Stimulated activated CD4-positive, alpha-beta T cell treated with anti-CD3 and anti-CD28 coated beads, Interleukin-4, amount 100 ng/mL, for 4 hours (primary cell): ENCODE measurements around the gene UNC5C.

Experiments used
- DNase-seq, 2 experiments: peaks; one replicate each; pipeline ENCODE4 v3.0.0-alpha.2; 2020

Gene UNC5C

DNA sequence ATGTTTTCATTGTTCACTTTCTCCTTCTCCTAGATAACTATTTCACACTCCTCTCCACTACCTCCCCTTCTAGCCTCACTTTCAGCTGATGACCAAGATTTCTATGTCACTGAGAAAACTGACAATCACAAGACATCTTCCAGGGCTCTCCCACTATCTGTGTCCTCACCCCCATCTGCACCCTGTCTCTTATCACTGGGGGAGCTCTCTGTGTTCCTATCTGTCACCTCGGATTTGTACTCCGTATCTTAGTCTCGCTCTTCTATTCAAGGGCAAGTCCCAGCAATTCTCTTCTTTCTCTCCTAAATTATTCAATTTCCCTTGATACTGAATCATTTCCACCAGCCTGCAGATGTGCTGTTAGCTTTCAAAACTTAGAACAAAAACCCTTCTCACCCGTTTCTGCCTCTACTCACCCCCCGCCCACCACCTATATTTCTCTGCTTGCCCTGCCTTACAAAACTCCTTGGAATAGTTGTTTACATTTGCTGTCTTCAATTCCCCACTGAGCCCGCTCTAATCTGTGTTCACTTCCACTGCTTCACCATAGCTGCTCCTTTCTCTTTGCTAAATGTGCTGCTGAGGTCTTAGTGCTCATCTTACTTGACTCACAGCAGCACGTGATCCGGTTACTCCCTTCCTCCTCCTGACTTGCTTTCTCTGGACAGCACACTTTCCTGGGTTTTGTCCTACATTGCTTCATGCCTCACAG lies 293.2 kb downstream of the UNC5C start:
- DNase-seq: no peak

DNA sequence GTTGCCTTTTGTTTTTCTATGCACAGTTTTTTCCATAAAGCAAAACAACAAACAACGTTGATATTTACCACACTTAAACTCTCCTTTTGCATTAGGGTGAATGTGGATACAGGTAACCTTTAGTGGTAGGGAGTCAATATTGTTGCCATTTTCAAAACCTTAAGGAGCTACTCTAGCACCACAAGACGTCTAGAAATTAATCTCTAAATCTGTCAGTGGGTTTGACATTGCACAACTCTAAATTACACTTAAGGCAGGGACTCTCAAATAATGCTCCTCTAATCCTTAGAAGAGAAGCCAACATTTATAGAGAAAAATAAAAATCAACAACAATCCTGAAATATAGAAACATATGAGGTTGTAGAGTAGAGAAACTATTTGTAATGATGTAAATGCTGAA lies 297.2 kb downstream of the UNC5C start:
- DNase-seq: no peak

DNA sequence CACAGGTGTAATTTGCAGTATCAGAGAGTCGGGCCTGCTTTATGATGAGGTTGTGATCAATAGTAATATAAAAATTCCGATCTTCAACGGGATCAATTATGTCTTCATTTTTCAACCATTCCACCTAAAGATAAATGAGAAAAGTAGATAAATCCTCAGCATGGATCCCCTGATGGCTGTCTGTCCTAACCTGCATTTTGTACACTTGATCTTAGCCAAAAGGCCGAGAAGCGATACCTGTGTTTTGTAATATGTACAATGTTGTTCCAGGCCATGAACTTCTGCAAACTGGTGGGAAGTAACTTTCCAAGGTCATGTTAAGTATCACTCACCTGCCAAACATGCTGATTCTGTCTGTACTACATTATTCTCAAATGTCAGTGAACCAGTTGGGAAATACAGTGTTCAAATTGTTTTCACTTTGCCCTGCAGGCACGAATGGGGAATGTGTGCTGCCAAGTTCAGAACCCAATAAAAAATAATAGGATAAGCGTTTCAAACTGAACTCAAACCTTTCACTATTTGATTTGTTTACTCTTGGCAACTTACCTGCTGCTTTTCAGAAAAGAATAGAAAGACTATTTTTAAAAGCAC lies 298.1 kb downstream of the UNC5C start:
- DNase-seq: no peak

DNA sequence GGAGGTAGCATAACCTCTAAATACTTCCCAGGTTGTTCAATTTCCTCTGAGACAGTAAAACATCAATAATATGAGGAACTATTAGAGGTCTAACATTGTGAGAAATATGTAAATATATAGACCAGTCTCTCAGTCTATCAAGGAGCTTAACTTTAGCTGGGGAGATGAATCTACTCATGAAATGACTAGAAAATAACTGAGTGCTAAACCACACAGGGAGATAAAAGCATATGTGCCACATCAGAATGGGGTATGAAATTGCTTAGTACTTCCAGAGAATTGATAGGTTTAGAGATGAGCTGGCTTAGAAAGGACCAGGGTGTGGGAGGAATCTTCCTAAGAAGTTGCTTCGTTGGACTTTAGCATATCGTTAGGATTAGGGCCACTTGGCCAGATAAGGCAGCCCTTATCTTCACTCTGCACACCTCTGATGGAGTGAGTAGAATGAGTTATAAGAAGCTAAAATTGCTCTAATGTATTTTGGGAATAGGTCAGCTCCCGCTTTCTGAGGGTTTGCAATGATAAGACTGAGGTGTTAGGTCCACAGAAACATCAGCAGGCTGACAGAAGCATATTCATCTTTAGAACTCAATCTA lies 299.2 kb downstream of the UNC5C start:
- DNase-seq: no peak

DNA sequence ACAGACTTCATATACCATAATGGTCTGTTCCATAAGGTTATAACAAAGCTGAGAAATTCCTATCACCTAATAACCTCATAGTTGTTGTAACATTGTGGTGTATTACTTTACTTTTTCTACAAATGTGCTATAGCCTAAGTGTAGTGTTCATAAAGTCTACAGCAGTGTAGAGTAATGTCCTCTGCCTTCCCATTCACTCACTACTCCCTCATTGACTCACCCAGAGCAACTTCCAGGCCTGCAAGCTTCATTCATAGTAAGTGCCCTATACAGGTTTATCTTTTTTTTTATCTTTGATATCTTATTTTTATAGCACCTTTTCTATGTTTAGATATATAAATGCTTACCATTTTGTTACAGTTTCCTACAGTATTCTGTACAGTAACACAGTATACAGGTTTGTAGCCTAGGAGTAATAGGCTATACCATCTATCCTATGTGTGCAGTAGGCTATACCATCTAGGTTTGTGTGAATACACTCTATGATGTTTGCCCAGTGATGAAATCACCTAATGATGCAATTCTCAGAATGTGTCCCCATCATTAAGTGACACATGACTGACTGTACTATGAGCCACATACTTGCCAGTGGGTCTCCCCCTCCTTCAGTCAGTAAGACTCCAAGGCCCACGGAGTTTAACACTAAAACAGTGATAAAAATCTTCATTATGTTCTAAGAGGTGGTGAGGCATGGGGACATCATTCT lies 299.9 kb downstream of the UNC5C start:
- no peak for DNase-seq

DNA sequence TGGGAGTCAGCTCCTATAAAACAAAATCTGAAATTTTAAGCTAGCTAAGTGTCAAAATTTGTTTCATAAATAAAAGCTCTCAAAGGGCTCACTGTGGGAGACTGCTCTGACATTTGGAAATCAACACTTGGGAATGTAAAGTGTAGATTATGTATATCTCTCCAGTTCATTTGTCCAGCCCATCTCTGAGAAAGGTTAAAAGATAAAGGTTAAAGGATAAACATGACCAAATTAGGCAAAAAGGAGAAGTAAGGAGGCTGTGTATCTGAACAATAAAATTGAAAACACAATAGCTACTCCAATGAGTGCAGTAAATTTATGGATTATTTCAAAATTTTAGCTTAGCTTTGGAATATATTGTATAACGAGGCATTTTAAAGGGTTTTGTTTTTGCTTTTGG lies 304.9 kb downstream of the UNC5C start:
- DNase-seq: no peak

DNA sequence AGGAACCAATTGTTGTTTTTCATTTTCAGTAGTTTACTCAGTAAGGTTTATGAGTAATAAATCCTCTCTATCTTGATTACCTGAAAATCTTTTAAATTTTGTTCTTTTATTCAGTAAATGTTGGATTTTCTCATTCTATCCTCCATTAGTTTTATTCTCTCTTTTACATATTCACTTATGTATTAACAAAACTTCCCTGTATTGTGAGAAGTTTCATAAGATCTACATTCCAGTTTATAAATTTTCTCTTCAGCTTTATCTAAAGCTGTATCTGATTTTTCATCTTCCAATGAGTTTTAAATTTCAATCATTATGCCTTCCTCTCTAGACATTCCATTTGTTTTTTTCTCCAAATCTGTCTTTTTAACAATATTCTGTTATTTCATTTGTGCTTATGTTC lies 310.2 kb downstream of the UNC5C start:
- DNase-seq: no peak

DNA sequence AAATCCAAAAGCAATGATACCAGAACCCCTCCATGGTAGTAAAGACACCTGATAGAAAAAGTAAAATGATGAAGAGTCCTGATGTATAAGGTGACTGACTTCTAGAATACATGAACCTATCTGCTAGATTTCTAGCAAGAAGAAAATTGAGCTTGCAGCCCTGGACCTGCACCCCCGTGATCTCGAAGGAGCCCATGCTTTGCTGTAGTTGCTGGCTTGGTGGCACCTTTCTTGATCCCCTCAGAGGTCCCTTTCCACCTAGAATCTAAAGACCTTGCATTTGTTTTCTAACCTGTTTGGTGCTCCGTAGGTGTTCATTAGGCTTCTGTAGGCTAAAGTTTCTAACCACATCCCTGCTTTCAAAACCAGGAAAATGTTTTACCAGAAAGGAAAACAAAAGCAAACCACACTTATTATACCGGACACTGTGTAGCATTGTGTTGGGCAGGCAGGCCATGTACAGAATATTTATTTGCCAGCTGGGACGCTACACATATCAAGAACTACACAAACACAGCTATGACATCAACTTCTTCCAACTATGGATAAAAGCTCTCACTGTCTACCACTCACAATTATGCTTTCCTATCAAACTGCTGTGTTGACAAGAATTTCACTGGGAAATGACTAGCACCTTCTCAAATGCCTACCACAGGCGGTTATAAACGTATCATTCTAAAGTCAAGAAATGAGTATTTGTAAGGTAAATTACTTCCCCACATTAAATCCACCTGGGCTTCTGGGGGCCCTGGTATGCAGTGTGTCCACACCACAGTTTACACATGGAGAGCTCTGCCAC lies 316.2 kb downstream of the UNC5C start:
- DNase-seq: no peak

DNA sequence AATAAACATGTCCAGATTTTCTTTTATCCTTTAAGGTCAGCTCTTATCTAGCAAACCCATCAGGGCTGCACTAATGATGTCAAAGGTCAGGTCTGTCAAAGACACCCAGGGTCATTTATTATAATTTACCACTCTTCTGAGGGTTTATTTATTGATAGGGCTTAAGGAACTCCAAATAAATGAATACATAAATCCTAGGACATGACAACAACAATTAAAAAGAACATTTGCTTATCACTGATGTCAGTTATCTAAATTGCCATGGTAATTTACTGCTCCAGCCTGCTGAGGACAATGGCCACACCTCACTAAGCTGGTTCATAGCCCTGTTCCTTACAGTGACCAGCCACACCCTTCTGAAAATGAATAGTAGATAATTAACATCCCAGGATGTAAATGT lies 317.1 kb downstream of the UNC5C start:
- DNase-seq: no peak

DNA sequence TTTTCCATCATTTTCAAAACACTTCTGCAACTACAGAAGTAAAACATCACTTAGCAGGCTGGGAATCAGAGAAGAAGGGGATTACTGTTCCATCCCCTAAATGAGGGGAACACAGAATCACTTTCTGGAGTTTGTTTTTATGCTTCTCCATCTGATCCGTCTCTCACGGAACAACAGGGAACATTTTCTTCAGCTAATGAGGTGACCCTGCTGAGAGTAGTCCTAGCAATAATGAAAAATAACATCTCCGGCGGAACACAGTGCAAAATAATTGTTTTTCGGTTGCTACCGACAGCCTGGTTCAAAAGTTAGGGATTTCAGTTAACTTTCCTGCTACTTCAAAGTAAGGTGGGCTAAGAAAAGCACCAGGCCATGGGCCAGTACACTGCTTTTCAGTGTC lies 322.9 kb downstream of the UNC5C start:
- no peak for DNase-seq

DNA sequence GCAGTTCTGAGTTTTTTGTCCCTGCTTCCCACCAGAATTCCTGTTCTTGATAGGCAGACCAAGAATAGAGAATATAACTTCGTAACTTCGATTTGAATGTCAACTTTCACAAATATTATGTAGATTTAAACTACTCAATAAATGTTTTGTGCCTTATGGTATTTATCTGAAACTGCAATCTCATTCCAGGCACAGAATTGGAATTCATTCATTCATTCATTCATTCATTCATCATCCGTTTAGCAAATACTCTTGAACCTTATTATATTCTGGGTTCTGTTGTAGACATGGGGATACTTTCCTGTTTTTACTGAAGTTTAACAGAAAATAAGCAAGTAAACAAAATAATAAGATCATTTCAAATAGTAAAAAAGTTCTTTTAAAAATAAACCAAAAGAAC lies 324.4 kb downstream of the UNC5C start:
- DNase-seq: no peak

DNA sequence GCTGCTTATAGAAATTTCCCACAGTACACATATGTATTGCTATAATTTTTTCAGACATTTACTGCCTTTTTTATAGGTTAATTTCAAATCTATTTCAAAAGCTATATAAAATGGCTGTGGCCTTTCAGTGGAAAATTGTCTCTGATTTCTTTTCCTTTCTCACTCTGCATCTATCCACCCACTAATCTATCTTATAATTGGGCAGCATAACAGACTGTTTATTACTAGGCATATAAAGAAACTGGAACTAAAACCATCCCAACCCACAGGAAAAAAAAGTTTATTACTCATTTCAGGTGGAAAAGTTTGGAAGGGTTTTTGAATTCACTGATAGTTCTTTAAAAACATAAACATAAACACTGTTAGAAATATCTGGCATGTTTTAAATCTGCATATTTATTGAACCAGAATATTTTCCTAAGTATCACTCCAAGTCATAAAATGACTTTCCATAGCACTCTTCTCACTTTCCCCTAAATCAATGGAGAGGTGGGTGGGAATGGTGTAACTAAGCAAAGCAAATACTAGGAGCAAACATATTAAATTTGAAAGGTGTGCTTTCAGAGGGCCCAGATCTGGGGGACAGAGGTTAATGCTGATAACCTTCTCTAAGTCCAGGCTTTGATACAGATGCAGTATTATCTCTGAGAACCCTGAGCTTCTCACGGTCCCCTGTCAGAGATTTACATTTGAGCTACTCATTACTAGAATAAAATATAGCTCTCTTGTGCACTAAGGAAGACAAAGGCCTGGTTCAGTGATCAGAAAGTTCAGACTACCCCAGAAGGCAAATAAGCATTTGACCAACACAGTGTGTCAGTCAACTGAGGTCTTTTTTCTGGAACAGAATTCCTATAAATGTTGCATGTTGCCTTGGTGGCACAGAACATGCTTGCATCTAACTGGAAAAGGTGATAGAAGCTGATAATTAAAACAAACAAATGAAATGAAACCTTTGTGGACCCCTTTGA lies 328.3 kb downstream of the UNC5C start:
- DNase-seq: no peak

DNA sequence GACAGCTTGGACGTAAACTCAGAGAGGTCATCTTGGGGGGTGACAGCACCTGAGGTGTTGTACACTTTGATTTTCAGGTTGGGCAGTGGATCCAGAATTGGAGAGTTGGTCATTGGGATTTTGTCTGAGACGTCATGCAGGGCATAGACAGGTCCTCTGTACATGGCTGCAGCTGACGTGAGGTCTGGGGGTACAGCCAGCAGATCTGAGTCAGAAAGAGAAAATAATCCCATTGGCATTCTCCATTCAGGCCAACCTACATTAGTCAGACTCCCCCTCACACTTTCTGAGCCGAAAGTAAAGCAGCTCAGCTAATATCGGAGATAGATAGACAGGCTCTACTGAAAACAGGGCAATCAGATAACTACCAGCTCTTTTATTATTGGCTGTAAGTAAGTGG lies 329.7 kb downstream of the UNC5C start:
- DNase-seq: no peak

DNA sequence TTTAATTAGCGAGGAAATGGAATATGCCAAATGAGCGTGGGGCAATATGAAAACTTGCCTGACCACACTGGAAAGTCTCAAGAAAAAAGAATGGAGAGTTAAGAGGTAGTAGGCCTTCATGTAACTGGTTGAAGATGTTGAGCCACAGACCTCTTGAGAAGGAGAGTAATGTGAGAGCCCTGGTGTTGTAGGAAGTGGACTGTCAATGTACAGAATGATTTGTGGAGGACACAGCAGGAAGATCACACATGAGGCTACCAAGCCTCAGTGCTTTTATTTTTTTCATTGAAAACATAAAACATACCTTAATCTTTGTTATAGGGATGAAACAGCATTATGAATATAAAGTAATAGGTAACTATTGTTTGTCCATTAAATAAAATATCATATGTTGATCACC lies 331.6 kb downstream of the UNC5C start:
- DNase-seq: no peak

DNA sequence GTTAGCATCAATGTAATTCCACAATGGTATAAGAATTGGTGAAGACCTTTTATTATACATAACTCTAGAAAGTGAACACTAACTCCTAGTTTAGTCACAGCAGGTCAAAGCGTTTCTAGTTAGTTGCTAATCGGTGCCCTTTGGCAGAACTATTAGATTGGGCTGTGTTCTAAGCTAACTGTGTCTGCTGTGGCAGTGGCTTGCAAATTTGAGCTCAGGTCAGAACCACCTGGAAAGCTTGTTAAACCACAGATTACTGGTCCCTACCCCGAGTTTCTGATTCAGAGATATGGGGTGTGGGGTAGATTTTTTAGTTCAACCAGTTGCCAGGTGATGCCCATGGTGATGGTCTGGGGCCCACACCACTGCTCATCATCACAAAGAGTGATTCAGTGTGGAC lies 332.1 kb downstream of the UNC5C start:
- DNase-seq: no peak

DNA sequence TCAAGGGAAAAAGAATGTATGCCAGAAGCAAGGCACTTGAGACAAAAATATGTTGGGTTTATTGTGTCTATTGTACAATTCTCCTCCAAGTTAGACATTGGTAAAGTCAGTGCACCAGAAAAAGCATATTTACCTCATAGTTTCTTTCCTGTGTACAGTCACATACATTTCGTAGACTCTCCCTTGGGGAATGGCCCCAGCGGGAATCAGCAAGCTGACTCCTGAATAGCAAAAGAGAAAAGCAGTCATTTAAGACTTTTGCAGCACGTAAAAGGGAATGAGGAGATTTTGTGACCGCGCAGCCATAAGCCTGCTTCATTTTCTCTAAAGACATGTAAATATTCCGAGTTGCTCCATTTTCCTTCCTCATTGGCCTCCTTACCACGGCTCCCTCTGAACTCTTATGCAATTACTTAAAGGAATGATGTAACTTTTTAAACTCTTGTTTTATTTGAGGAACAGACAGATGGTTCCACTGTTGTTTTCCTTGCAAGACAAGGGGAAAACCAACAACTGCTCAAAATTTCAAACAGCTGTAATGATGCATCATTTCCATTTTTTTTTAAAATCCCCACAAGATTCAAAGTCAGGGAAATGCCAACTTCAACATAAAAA lies 332.7 kb downstream of the UNC5C start:
- DNase-seq: no peak

DNA sequence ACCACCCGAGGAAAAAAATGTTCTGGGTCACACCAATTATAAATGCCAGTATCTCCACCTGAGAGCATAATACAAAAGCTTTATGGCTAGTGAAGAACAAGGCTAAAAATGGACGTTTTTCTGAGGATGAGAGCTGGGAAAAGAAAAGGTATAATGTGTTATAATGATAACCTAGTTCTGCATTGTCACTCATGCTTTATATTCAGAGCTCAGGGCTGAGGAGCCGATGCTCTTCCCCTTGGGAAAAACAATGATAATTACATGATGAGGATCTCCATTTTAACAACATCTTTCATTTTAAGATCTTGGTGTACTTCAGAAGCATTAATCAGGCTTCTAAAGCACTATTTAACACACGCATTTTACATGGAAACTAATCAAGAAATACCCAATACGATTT lies 333.7 kb downstream of the UNC5C start:
- no peak for DNase-seq

DNA sequence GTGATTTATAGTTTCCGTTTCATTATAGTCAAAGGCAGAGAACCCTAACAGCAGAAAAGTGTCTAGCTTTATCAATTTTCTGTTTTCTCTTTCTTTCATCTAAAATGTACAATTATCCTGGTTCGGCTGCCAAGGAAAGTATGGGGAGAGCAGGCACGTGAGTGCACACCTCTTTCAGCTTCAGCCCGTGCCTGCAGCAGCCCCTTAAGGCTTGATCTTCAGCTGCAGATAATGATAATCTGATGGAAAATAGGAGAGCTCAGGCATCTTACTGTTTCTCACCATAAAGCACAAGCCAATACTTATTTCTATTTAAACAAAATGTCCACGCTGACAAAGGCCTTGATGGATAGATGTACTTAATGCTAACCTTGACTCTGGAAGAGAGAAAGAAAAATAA lies 334.4 kb downstream of the UNC5C start:
- no peak for DNase-seq

DNA sequence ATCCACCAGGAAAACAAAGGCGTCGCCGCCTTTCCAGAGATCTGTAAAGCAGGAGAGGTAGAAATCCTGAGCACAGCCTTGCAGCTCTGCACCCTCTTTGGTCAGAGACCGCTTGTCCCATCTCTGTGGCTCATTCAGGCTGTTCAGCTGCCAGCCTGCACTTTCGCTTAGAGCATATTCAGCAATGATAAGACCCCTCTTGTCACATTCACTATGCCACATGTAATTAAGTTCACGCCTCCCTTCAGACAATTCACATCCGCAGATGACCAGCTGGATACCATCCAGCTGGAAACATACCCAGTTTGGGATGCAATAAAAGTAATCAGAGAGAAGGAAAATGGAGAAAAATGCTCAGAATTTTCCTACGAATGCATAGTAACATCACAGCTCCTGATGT lies 335.4 kb downstream of the UNC5C start:
- no peak for DNase-seq

DNA sequence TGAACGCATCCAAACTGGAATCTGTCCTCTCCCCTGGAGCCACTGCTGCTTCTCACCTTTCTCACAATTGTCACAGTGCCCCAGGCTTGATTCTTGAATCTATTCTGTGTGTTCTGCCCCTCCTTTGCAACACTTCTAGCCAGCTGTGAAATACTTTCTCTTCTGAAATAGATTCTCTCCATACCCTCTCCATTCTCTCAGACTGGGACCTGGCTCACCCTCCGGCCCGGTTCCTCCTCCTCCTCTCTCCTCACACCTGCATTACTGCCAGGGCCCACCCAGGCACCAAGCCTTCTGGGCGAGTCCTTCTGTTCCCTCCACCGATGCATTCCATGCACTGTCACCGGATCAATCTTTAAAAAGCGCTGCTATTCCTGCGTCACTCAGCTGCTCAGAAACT lies 336.1 kb downstream of the UNC5C start:
- DNase-seq: no peak

DNA sequence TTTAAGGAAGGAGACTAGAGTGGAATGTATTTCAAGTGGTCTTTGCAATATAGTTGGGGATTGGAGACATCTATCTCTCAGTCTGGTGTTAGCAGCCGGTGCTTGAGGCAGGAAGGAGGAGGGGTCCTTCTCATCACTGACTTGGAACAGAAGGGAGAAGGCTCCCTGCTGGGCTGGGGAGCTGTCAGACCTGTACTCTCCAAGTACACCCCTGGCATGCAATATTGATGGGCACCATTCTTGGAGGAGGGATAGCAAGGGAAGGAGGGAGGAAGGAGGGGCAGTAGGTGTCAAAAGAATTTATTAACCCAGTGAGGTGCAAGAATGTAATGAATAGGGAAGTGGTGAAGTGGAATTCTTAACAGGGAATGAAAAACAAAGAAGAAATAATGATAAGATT lies 338.8 kb downstream of the UNC5C start:
- DNase-seq: no peak

DNA sequence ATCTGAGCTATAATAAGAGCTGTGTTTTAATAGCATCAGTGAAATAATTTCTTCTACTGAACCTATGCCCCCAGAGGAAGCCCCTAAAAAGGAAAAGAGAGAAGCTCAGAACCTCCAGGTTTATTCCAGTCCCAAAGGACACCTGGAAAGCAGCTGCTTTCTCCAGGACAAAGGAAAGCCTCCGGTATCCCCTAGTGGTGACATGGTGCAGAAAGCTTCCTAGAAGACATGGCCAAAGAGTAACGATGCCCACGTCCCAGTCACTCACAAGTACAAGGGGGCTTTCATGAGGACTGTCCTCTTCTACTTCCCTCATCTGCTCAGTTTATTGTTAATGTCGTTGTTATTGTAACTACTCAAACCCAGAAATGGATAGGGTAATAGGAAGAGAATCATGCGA lies 343.9 kb downstream of the UNC5C start:
- no peak for DNase-seq
